Hematopoietic multipotent progenitor cell treated with erythropoietin and hydrocortisone succinate and interleukin-3 and kit ligand, for 4 days (in vitro differentiated cells): ENCODE data around the gene S100B.
"Not testable (repeated sequence)": the region's sequence is repeated elsewhere in the genome, so short reads cannot be mapped to it uniquely, and the experiment has no call there.

ENCODE experiments used
- DNase-seq: peaks from one replicate; pipeline ENCODE4 v3.0.0-alpha.2; 2015

The S100B gene

DNA sequence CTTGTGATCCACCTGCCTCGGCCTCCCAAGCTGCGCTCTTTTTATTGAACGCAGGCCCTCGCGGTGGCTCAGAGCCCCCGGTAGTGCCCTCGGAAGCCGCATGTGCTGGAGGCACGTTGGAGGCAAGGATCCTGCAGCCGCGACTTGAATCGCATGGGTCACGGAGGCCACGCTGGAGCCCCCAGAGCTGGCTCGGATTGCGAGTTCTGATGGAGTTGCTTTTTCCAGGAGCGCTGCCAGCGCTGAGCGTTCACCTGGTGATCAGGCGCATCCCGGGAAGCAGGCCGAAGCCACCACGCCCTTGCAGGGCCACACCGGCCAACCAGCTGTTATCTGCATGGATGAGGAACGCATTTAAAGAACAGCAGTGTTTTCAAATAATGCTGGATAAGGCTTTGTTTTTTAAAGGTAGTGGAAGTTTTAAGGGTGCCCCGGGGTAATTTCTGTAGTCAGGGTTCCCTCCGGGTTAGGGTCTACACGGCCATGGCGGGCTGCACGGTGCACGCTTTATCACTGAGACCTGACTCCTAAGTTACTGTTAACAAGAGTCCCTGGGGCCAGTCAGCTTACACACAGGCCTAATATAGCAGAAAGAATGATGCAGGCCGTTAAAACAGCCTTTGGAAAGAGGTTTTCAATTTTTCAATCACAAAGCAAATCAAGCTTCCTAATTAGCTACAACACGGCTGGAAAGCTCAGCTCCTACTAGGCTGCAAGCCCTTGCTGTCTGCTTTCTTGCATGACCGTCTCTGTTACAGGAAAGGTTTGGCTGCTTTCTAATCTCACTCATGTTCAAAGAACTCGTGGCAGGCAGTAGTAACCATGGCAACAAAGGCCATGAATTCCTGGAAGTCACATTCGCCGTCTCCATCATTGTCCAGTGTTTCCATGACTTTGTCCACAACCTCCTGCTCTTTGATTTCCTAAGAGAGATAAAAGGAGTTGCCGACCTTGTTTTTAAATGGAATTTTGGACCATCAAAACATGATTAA is 6.0 kb downstream of the S100B start:
- peak; percentile 44 for DNase-seq

GRCh38 chr21:46597896-46598343 is 7.0 kb downstream of the S100B start:
- DNase-seq, result no peak

DNA sequence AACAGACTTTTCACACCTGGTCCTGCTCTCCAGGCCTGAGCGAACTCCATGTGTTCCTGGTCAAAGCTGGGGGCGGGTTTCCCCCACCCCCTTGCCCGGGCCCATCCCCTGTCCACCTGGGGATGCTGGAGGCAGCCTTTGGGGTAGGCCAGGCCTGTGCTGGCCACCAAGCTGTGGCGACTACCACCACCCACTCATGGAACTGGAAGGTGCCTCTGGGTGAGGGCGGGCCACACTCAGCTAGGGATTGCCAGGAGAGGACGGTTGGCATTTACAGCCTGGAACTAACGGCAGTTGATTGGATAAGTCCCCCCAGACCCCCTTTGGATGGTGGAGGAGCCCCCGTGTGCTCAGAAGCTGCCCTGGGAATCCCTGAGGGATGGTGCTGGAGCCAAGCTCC is 7.9 kb downstream of the S100B start:
- DNase-seq, result no peak

GRCh38 chr21:46596201-46596600 is 8.7 kb downstream of the S100B start:
- no peak for DNase-seq

DNA sequence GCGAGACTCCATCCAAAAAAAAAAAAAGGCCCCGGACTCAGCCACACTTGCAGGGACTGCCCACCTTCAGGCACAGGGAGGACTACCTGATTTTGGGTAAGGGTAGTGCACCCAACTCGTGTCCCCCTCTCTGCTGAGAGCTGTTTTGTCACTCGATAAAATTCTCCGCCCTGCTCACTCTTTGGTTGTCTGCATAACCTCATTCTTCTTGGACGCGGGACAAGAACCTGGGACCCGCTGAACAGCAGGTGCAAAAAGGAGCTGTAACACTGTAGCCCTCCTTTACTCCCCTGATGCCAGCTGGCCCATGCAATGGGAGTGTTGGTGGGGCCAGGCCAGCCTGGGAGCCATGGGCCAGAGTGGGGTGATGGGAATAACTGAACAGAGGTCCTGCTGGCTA is 10.6 kb downstream of the S100B start:
- DNase-seq, result no peak

- peak; percentile 47 for DNase-seq
Measured at GRCh38 chr21:46585191-46585953, 19.5 kb downstream of the S100B start.

DNA sequence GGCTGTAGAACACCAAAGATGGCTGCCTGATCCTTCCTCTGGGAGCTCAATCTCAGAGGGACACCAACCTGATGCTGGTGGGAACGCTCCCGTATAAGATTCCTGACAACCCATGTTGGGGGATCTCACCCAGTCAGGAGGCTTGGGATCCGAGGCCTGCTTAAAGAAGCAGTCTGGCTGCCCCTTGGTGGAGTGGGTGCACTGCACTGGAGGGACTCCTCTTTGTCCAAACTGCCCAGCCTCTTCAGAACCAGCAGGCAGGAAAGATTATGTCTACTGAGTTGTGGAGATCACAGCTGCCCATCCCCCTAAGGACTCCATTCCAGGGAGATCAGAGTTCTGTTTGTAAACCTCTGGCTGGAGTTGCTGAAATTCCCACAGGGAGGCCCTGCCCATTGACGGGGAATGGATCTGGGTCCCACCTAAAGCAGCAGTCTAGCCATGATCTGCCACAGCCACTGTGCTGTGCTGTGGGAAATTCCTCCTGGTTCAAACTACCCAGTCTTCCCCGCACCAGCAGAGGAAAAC is 23.0 kb downstream of the S100B start:
- no peak for DNase-seq

GRCh38 chr21:46579394-46579793 is 25.5 kb downstream of the S100B start:
- DNase-seq, result not testable (repeated sequence)

- DNase-seq, result not testable (repeated sequence)
Measured at GRCh38 chr21:46577786-46578185, 27.1 kb downstream of the S100B start.

GRCh38 chr21:46572850-46573249 is 32.0 kb downstream of the S100B start:
- no peak for DNase-seq

DNA sequence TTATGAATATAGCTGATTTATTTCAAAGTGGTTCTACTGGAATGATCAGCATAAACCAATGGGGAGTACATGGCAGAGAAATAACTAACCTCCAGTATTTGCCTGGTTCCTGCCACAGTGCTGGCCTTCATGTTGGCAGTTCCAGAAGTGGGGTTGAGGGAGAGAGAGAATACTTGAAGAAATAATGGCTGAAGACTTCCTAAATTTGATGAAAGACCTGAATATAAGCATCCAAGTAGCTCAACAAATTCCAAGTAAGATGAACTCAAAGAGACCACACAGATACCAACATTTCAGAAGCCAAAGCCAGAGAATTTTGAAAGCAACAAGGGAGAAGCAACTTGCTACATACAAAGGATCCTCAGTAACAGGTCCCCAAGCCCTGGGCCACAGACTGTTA is 34.3 kb downstream of the S100B start:
- DNase-seq, result no peak

- no peak for DNase-seq
Measured at GRCh38 chr21:46570119-46570518, 34.8 kb downstream of the S100B start.

- no peak for DNase-seq
Measured at GRCh38 chr21:46569081-46569480, 35.8 kb downstream of the S100B start.

DNA sequence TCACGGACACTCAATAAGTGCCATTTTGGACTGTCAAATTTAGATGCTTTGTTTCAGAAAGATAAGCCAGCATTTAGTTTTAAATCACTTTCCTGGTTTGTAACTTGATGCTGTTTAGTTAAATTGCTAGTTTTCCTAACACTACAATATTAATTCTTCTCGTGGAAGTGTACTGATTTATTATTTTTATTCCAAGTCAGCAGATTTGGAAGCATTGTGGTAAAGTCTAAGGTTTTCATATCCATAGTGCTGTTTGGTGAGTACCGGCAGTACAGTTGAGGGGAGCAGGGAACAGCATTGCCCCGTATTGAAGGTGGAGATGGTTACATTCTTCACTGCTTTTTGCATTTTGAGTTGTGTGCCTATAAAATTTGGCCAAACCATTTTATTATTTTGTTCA is 36.3 kb downstream of the S100B start:
- no peak for DNase-seq

DNA sequence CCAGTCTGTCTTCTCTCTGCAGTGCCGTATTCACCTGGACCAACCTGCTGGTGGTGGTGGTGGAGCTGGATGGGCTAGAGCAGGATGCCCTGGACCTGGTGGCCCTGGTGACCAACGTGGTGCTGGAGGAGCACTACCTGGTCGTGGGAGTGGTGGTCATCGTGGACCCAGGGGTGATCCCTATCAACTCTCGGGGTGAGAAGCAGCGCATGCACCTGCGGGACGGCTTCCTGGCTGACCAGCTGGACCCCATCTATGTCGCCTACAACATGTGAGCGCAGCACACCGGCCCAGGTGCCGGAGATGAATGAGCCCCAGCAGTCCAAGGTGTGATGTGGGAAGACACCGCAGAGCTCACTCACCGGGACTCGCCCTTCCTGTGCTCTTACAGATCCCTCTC is 37.5 kb downstream of the S100B start:
- DNase-seq, result no peak

- no peak for DNase-seq
Measured at GRCh38 chr21:46564391-46564790, 40.5 kb downstream of the S100B start.

DNA sequence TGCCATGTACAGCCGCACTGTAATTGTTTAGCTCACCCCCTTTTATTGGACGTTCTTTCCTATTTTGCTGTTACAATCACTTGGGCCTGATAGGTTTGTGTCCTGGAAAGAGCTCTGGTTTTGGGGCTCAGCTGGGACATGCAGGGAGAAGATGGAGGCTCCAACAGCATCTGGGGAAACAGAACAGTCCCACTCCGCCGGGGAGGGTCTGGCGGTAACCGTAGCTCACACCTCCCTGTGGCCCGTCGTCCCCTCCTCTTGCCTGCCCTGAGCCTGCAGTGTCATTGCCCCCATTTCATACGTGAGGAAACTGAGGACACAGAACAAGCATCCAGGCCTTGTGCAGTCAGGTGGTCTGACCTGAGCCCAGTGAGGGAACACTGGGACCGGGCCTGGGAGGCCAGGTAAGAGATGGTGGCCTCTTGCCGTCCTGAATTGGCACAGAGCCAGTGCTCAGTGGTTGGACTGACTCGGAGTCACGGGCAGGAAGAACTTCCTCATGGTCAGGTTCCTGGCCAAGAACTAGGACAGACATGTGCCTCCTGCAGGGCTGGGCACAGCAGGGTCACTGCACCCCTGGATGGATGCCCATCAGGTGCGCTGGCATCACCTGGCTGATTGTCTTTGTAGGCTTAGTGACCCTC is 41.8 kb downstream of the S100B start:
- no peak for DNase-seq

- no peak for DNase-seq
Measured at GRCh38 chr21:46562472-46562871, 42.4 kb downstream of the S100B start.

DNA sequence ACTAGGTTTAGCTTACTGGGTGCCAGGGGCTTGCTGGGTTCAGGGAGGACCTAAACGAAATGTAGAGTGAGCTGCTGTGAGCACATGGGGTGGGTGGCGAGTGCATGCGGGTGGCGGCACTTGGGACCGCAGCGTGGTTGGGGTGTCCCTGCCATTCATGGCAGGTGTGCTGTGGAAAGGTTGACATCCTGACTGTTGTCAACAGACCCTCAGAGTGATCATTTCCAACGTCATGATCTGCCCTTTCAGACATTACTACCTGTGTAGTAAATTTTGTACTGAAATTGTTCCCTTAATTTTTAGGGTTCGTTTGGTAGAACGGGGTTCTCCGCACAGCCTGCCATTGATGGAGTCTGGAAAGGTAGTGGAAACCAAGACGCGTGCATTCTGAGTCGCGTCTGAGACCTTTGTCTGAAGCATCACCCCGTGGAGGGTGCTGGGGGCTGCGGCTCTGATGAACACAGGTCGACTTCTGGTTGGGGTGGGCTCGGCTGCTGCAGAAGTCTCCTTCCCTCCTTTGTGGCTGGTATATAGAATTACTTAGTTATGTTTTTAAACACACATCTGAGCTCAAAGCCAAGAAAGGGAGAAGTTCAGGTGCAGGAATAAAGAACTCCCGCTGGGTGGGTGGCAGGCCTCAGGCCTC is 43.3 kb downstream of the S100B start:
- DNase-seq, result no peak

GRCh38 chr21:46560568-46561444 is 44.1 kb downstream of the S100B start:
- DNase-seq, result no peak

GRCh38 chr21:46559291-46559983 is 45.4 kb downstream of the S100B start:
- DNase-seq, result no peak
